OCI-LY3 (cell line): Measurements from ENCODE around the gene ZMIZ1.
A peak's percentile ranks its signal among the peaks of the same experiment; 100 is the strongest.

ENCODE experiments used
- H2AFZ ChIP-seq: fragments of 200-600, 300-600 bp; shearing (Covaris generic); 2 replicates; pipeline ENCODE4 v1.6.0; 2014; ENCODE audit warnings: antibody characterized with exemption, low read depth, low read length
- H3K27ac ChIP-seq: fragments of 200-600, 300-600 bp; sonication (generic); 2 replicates; pipeline ENCODE4 v1.5.1; 2014; ENCODE audit warnings: mild to moderate bottlenecking, low read length, moderate library complexity, mixed read lengths
- H3K27me3 ChIP-seq: fragments of 200-600, 300-600 bp; sonication (generic); 2 replicates; pipeline ENCODE4 v1.6.1; 2014; ENCODE audit warnings: low read depth, low read length, mixed read lengths
- H3K36me3 ChIP-seq: fragments of 200-600, 300-600 bp; sonication (generic); replicated peaks from 2 replicates; pipeline ENCODE3; 2014; ENCODE audit warnings: low read depth, low read length, mixed read lengths
- H3K4me1 ChIP-seq: fragments of 300-600, 200-600 bp; sonication (generic); 2 replicates; pipeline ENCODE4 v1.6.1; 2014; ENCODE audit warnings: low read length, mixed read lengths
- H3K4me2 ChIP-seq: fragments of 200-600, 300-600 bp; sonication (generic); 2 replicates; pipeline ENCODE4 v1.6.1; 2014; ENCODE audit warnings: low read length, mixed read lengths
- H3K4me3 ChIP-seq: fragments of 300-600, 200-600 bp; sonication (generic); 2 replicates; pipeline ENCODE4 v1.5.1; 2014; ENCODE audit warnings: antibody characterized with exemption, mild to moderate bottlenecking, low read length, moderate library complexity
- H3K79me2 ChIP-seq: fragments of 300-600, 200-600 bp; shearing (Covaris generic); 2 replicates; pipeline ENCODE4 v1.6.1; 2014; ENCODE audit warnings: mild to moderate bottlenecking, low read length, mixed read lengths
- H3K9ac ChIP-seq: fragments of 300-600, 200-600 bp; shearing (Covaris generic); 2 replicates; pipeline ENCODE4 v1.6.0; 2014; ENCODE audit warnings: mild to moderate bottlenecking, low read length, moderate library complexity
- H3K9me3 ChIP-seq: fragments of 200-600, 300-600 bp; shearing (Covaris generic); 2 replicates; pipeline ENCODE4 v1.6.1; 2014; ENCODE audit warnings: low read length, mixed read lengths; ENCODE audit not compliant: insufficient read depth
- H4K20me1 ChIP-seq: fragments of 200-600, 300-600 bp; sonication (generic); 2 replicates; pipeline ENCODE4 v1.6.1; 2016; ENCODE audit warnings: low read length, mixed read lengths; ENCODE audit not compliant: insufficient read depth
- CTCF ChIP-seq: fragments of 200-600, 300-600 bp; sonication (generic); IDR thresholded peaks from 2 replicates; pipeline ENCODE4 v1.5.1; 2014; ENCODE audit warnings: antibody characterized with exemption, low read length, low read depth
- EZH2phosphoT487 ChIP-seq: fragments of 200-600 bp; shearing (Covaris generic); IDR thresholded peaks from 2 replicates; pipeline ENCODE4 v1.6.1; 2018; ENCODE audit warnings: antibody characterized with exemption, mixed run types, low read depth

Gene ZMIZ1

GRCh38 chr10:79254333-79255006 lies 185.7 kb downstream of the ZMIZ1 start:
- Histone ChIP-seq H3K27ac (no peak overlapping the region), H3K4me3 (0 out of 2 replicates have a peak overlapping the region, but pooled peaks have one; percentile 24), H3K79me2 (peaks cover 91% of the 10 kb centered on the region), H3K4me1 (peaks cover 75% of the 10 kb centered on the region), H3K4me2 (peak overlapping the region; percentile 68), H3K9ac (peak overlapping the region; percentile 12; the same call in 1 of the 2 replicates), H3K9me3 (no peaks in the 10 kb centered on the region), H2AFZ (no peak overlapping the region), H4K20me1 (peaks cover 58% of the 10 kb centered on the region; the same call in 1 of the 2 replicates), H3K36me3 (peaks cover 3% of the 10 kb centered on the region), H3K27me3 (no peaks in the 10 kb centered on the region)
- TF ChIP-seq CTCF (no peak), EZH2phosphoT487 (no peak)

- TF ChIP-seq EZH2phosphoT487 (no peak), CTCF (no peak)
- peaks cover 95% of the 10 kb centered on the region for H3K79me2 ChIP-seq
Measured at GRCh38 chr10:79255007-79255507, 186.3 kb downstream of the ZMIZ1 start.

GRCh38 chr10:79256264-79256806 lies 187.6 kb downstream of the ZMIZ1 start:
- H2AFZ ChIP-seq, result no peak overlapping the region
- peaks cover 88% of the 10 kb centered on the region for H3K79me2 ChIP-seq
- H4K20me1 ChIP-seq, result peaks cover 73% of the 10 kb centered on the region; the same call in 1 of the 2 replicates
- no peaks in the 10 kb centered on the region for H3K9me3 ChIP-seq
- H3K27me3 ChIP-seq, result no peaks in the 10 kb centered on the region
- H3K36me3 ChIP-seq, result peaks cover 3% of the 10 kb centered on the region
- H3K4me3 ChIP-seq, result no peak overlapping the region
- H3K4me1 ChIP-seq, result peaks cover 56% of the 10 kb centered on the region
- TF ChIP-seq EZH2phosphoT487, result no peak
- TF ChIP-seq CTCF, result no peak
- H3K27ac ChIP-seq, result no peak overlapping the region
- H3K9ac ChIP-seq, result no peak overlapping the region
- H3K4me2 ChIP-seq, result no peak overlapping the region

More at GRCh38 chr10:79255007-79255507, 186.3 kb downstream of the ZMIZ1 start:
- H3K4me2 ChIP-seq, result peak overlapping the region; percentile 68
- H3K36me3 ChIP-seq, result peaks cover 3% of the 10 kb centered on the region
- H3K27ac ChIP-seq, result no peak overlapping the region
- H3K9me3 ChIP-seq, result no peaks in the 10 kb centered on the region
- peaks cover 61% of the 10 kb centered on the region; the same call in 1 of the 2 replicates for H4K20me1 ChIP-seq
- H3K9ac ChIP-seq, result no peak overlapping the region; the same call in 1 of the 2 replicates
- H3K4me3 ChIP-seq, result peak overlapping the region; percentile 24; the same call in 1 of the 2 replicates
- no peak overlapping the region for H2AFZ ChIP-seq
- peaks cover 69% of the 10 kb centered on the region for H3K4me1 ChIP-seq
- no peaks in the 10 kb centered on the region for H3K27me3 ChIP-seq

- Histone ChIP-seq H3K4me2 (peak overlapping the region; percentile 36), H3K4me3 (no peak overlapping the region), H3K36me3 (no peaks in the 10 kb centered on the region), H3K27ac (no peak overlapping the region), H3K4me1 (peaks cover 31% of the 10 kb centered on the region), H3K79me2 (peaks cover 67% of the 10 kb centered on the region), H4K20me1 (peaks cover 90% of the 10 kb centered on the region; the same call in 1 of the 2 replicates), H2AFZ (no peak overlapping the region), H3K9me3 (no peaks in the 10 kb centered on the region), H3K27me3 (no peaks in the 10 kb centered on the region), H3K9ac (no peak overlapping the region)
- TF ChIP-seq CTCF, result no peak
- no peak for TF ChIP-seq EZH2phosphoT487
Measured at GRCh38 chr10:79258894-79259293, 190.1 kb downstream of the ZMIZ1 start.
